GM23338 (cell line): Measurements from ENCODE around the gene CEACAM5. TPM values are rescaled to one million over a fixed set of nuclear protein-coding genes. Genes with fewer than 3 reads are reported as not detected.
A peak's percentile ranks its signal among the peaks of the same experiment; 100 is the strongest.

ENCODE experiments used
- ATAC-seq: fragments of 200-7000 bp; cut with Tn5 transposase; 3 replicates; pipeline ENCODE4 v1.9.1; 2020
- DNase-seq: peaks from one replicate; pipeline ENCODE4 v3.0.0-alpha.2; 2015; ENCODE audit warnings: low spot score
- H2AFZ ChIP-seq: fragments of 200-600 bp; sonication (generic); 2 replicates; pipeline ENCODE4 v1.8.0; 2016; ENCODE audit warnings: antibody characterized with exemption, mild to moderate bottlenecking, moderate library complexity
- H3F3A ChIP-seq: fragments of 200-600 bp; sonication (generic); replicated peaks from 2 replicates; pipeline ENCODE4 v1.8.0; 2017; ENCODE audit warnings: antibody characterized with exemption, mixed run types, low read depth
- H3K27ac ChIP-seq: fragments of 200-600 bp; sonication (generic); 2 replicates; pipeline ENCODE4 v1.6.1; 2016; ENCODE audit warnings: low read depth
- H3K27me3 ChIP-seq: fragments of 200-600 bp; sonication (generic); 2 replicates; pipeline ENCODE4 v1.8.0; 2016; ENCODE audit warnings: mild to moderate bottlenecking, mixed run types, moderate library complexity; ENCODE audit not compliant: insufficient read depth
- H3K36me3 ChIP-seq: fragments of 200-600 bp; sonication (generic); 2 replicates; pipeline ENCODE4 v1.8.0; 2016; ENCODE audit warnings: mild to moderate bottlenecking; ENCODE audit not compliant: insufficient read depth
- H3K4me1 ChIP-seq: fragments of 200-600 bp; sonication (generic); 2 replicates; pipeline ENCODE4 v1.8.0; 2016; ENCODE audit warnings: mild to moderate bottlenecking, moderate library complexity; ENCODE audit not compliant: insufficient read depth
- H3K4me2 ChIP-seq: fragments of 200-600 bp; sonication (generic); 2 replicates; pipeline ENCODE4 v1.7.1; 2017; ENCODE audit warnings: mixed run types
- H3K4me3 ChIP-seq: fragments of 200-600 bp; sonication (generic); 2 replicates; pipeline ENCODE4 v1.6.1; 2016; ENCODE audit warnings: mixed run types
- H3K79me2 ChIP-seq: fragments of 200-600 bp; sonication (generic); replicated peaks from 2 replicates; pipeline ENCODE4 v1.8.0; 2017; ENCODE audit warnings: mild to moderate bottlenecking; ENCODE audit not compliant: insufficient read depth
- H3K9me2 ChIP-seq: fragments of 200-600 bp; sonication (generic); 2 replicates; pipeline ENCODE4 v1.8.0; 2017; ENCODE audit not compliant: insufficient read depth
- H4K20me1 ChIP-seq: fragments of 200-600 bp; sonication (generic); replicated peaks from 2 replicates; pipeline ENCODE4 v1.8.0; 2017; ENCODE audit warnings: mild to moderate bottlenecking; ENCODE audit not compliant: insufficient read depth
- H3K27ac Mint-ChIP-seq: 2 replicates; pipeline ENCODE4 v1.8.0; 2020; ENCODE audit warnings: inconsistent platforms, mild to moderate bottlenecking, moderate library complexity, mixed read lengths
- H3K27me3 Mint-ChIP-seq: 3 replicates; pipeline ENCODE4 v1.8.0; 2022; ENCODE audit warnings: low read depth, mild to moderate bottlenecking, moderate library complexity, mixed read lengths, inconsistent platforms; ENCODE audit not compliant: insufficient read depth, poor library complexity
- H3K36me3 Mint-ChIP-seq: 3 replicates; pipeline ENCODE4 v1.8.0; 2021; ENCODE audit warnings: low read depth, mild to moderate bottlenecking, inconsistent platforms, moderate library complexity, mixed read lengths
- H3K4me1 Mint-ChIP-seq: 3 replicates; pipeline ENCODE4 v1.8.0; 2020; ENCODE audit warnings: mild to moderate bottlenecking, inconsistent platforms, mixed read lengths
- H3K4me3 Mint-ChIP-seq: 3 replicates; pipeline ENCODE4 v1.8.0; 2021; ENCODE audit warnings: moderate library complexity, mild to moderate bottlenecking, inconsistent platforms, mixed read lengths
- H3K9me3 Mint-ChIP-seq: 3 replicates; pipeline ENCODE4 v1.8.0; 2020; ENCODE audit warnings: moderate library complexity, mild to moderate bottlenecking, inconsistent platforms, mixed read lengths
- CREB1 ChIP-seq: fragments of 250-450 bp; sonication (Bioruptor Pico); IDR thresholded peaks from 2 replicates; pipeline ENCODE4 v1.5.0; 2020; ENCODE audit warnings: low read depth, mild to moderate bottlenecking, moderate library complexity
- EZH2 ChIP-seq: fragments of 200-600 bp; sonication (generic); IDR thresholded peaks from one replicate; pipeline ENCODE4 v1.8.0; 2017; ENCODE audit warnings: antibody characterized with exemption, mild to moderate bottlenecking, low read depth; ENCODE audit not compliant: unreplicated experiment
- EZH2phosphoT487 ChIP-seq: fragments of 200-600 bp; sonication (generic); IDR thresholded peaks from one replicate; pipeline ENCODE4 v1.8.1; 2018; ENCODE audit warnings: antibody characterized with exemption; ENCODE audit not compliant: unreplicated experiment
- JUNB ChIP-seq: IDR thresholded peaks from one replicate; pipeline ENCODE4 v1.6.1; 2016; ENCODE audit warnings: antibody characterized with exemption; ENCODE audit not compliant: unreplicated experiment
- NANOG ChIP-seq: IDR thresholded peaks from 2 replicates; pipeline ENCODE4 v1.6.1; 2016; ENCODE audit warnings: antibody characterized with exemption, borderline replicate concordance
- POLR2AphosphoS5 ChIP-seq: IDR thresholded peaks from 2 replicates; pipeline ENCODE4 v1.6.1; 2016; ENCODE audit warnings: antibody characterized with exemption, low read depth
- ZNF114 ChIP-seq: fragments of 250-450 bp; sonication (Bioruptor Pico); IDR thresholded peaks from 2 replicates; pipeline ENCODE4 v1.5.0; 2020; ENCODE audit warnings: mild to moderate bottlenecking, moderate library complexity
- ZNF331 ChIP-seq: fragments of 250-450 bp; sonication (Bioruptor Pico); IDR thresholded peaks from 2 replicates; pipeline ENCODE4 v1.5.0; 2020; ENCODE audit warnings: low read depth, mild to moderate bottlenecking, moderate library complexity
- polyA plus RNA-seq: library from polyadenylated mRNA; unstranded; fragments of >200 nt; fragmentation: Nextera tagmentation; extraction: Ambion mirVana; gene quantifications from 2 replicates; pipeline ENCODE4 v1.2.1, GENCODE V29; 2016
- total RNA-seq: library from RNA; depleted of rRNA; stranded (reverse); fragments of >200 nt; shearing (Covaris generic); gene quantifications from 2 replicates; pipeline ENCODE4 v1.2.3, GENCODE V29; 2014
- TF ChIP-seq, protein P1 (sequence below): IDR thresholded peaks from one replicate; pipeline ENCODE4 v1.6.1; 2018; ENCODE audit warnings: antibody characterized with exemption; ENCODE audit not compliant: unreplicated experiment
- TF ChIP-seq, protein P2 (sequence below): IDR thresholded peaks from 2 replicates; pipeline ENCODE4 v1.6.1; 2016; ENCODE audit warnings: antibody characterized with exemption

Gene CEACAM5
- total and polyA plus RNA-seq, 2 experiments from 2014 or later, result not detected

DNA sequence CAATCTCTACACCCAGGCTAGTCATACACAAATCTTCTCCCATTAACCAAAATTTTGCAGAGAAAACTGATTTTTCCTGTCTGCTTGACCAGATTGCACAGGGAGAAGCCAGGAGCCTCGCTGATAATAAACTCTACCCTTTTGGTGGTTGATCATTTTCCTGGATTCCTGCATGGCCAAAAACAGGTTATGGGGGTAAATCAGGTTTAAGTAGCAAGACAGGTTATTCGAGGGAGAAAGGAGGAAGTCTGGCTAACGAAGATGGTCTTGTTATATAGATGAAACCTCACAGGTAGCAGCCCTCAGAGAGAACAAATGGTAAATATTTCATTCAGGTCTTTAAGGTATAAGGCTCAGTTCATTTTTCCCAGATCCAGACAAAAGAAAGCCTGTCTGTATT, 30.9 kb downstream of the CEACAM5 start:
- Histone ChIP-seq H3K27ac (no peak overlapping the region), H3K36me3 (no peaks in the 10 kb centered on the region), H3K9me2 (no peaks in the 10 kb centered on the region), H3K27me3 (no peaks in the 10 kb centered on the region), H2AFZ (no peak overlapping the region), H3K4me2 (no peak overlapping the region), H3K79me2 (no peaks in the 10 kb centered on the region), H4K20me1 (no peaks in the 10 kb centered on the region), H3F3A (no peaks in the 10 kb centered on the region), H3K4me1 (no peaks in the 10 kb centered on the region), H3K4me3 (no peak overlapping the region)
- ATAC-seq, result no peak
- TF ChIP-seq POLR2AphosphoS5, result no peak
- no peak for TF ChIP-seq ZNF114
- no peak for TF ChIP-seq EZH2phosphoT487
- no peak for TF ChIP-seq JUNB
- no peak for TF ChIP-seq CREB1 (CRISPR knock-in tag)
- H3K27me3 Mint-ChIP-seq, result no peaks in the 10 kb centered on the region
- H3K9me3 Mint-ChIP-seq, result no peaks in the 10 kb centered on the region
- H3K4me1 Mint-ChIP-seq, result no peaks in the 10 kb centered on the region
- no peak for DNase-seq
- no peaks in the 10 kb centered on the region for H3K36me3 Mint-ChIP-seq
- no peak overlapping the region for H3K27ac Mint-ChIP-seq
- no peak overlapping the region for H3K4me3 Mint-ChIP-seq

DNA sequence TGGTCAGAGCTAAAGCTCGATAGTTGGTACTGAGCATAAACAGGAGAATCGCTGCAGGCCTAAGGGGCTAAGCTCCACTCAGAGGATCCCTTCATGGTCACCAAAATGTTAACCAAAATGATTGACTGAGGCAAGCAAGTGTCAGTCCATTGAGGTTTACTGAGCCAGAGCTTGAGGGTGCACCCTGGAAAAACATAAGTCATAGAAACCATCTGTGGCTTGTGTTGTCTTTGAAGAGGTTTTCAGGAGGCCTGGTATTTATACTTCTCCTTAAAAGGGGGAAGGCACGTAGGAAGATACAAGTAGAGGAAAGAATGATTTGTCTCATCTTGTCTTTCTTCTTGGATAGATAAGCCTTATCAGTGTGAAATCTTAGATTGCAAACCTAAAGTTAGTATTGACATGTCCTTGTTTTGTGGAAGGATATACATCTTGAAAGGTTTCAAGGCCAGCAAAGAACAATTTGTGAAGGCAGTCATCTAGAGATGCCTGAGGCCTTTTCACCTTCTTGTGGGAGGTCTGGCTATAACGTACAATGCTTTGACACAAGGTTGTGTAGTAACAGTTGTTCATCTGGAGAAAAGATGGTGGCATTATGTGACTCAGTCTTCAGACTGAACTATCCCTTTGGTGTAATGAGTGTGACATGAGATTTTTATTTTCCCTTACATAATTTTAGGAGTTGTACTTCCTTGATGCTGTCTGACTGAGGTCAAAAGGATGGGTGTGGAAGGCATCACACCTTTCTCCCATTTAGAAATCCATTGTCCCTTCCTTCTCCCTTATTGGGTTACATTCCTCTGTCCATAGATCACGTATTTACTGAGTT, 32.2 kb downstream of the CEACAM5 start:
- Mint-ChIP-seq H3K4me3 (no peak overlapping the region), H3K4me1 (no peaks in the 10 kb centered on the region; the same call in 2 of the 3 replicates), H3K27ac (no peak overlapping the region), H3K27me3 (no peaks in the 10 kb centered on the region), H3K36me3 (no peaks in the 10 kb centered on the region), H3K9me3 (no peaks in the 10 kb centered on the region)
- Histone ChIP-seq H2AFZ (no peak overlapping the region), H4K20me1 (no peaks in the 10 kb centered on the region), H3K4me2 (no peak overlapping the region), H3K36me3 (no peaks in the 10 kb centered on the region), H3K4me3 (no peak overlapping the region), H3K27me3 (no peaks in the 10 kb centered on the region), H3F3A (no peaks in the 10 kb centered on the region), H3K4me1 (no peaks in the 10 kb centered on the region), H3K79me2 (no peaks in the 10 kb centered on the region), H3K27ac (no peak overlapping the region), H3K9me2 (no peaks in the 10 kb centered on the region)
- DNase-seq (peak; percentile 21), ATAC-seq (no peak)
- TF ChIP-seq, protein P1, sequence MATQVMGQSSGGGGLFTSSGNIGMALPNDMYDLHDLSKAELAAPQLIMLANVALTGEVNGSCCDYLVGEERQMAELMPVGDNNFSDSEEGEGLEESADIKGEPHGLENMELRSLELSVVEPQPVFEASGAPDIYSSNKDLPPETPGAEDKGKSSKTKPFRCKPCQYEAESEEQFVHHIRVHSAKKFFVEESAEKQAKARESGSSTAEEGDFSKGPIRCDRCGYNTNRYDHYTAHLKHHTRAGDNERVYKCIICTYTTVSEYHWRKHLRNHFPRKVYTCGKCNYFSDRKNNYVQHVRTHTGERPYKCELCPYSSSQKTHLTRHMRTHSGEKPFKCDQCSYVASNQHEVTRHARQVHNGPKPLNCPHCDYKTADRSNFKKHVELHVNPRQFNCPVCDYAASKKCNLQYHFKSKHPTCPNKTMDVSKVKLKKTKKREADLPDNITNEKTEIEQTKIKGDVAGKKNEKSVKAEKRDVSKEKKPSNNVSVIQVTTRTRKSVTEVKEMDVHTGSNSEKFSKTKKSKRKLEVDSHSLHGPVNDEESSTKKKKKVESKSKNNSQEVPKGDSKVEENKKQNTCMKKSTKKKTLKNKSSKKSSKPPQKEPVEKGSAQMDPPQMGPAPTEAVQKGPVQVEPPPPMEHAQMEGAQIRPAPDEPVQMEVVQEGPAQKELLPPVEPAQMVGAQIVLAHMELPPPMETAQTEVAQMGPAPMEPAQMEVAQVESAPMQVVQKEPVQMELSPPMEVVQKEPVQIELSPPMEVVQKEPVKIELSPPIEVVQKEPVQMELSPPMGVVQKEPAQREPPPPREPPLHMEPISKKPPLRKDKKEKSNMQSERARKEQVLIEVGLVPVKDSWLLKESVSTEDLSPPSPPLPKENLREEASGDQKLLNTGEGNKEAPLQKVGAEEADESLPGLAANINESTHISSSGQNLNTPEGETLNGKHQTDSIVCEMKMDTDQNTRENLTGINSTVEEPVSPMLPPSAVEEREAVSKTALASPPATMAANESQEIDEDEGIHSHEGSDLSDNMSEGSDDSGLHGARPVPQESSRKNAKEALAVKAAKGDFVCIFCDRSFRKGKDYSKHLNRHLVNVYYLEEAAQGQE, result no peak
- TF ChIP-seq, protein P2, sequence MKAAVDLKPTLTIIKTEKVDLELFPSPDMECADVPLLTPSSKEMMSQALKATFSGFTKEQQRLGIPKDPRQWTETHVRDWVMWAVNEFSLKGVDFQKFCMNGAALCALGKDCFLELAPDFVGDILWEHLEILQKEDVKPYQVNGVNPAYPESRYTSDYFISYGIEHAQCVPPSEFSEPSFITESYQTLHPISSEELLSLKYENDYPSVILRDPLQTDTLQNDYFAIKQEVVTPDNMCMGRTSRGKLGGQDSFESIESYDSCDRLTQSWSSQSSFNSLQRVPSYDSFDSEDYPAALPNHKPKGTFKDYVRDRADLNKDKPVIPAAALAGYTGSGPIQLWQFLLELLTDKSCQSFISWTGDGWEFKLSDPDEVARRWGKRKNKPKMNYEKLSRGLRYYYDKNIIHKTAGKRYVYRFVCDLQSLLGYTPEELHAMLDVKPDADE, result no peak
- no peak for TF ChIP-seq NANOG
- no peak for TF ChIP-seq POLR2AphosphoS5
- no peak for TF ChIP-seq EZH2
- TF ChIP-seq ZNF114, result no peak
- TF ChIP-seq CREB1 (CRISPR knock-in tag), result no peak
- TF ChIP-seq EZH2phosphoT487, result no peak
- no peak for TF ChIP-seq ZNF331 (CRISPR knock-in tag)
